ENCODE data around the gene C12orf57.
"Not testable (repeated sequence)": the region's sequence is repeated elsewhere in the genome, so short reads cannot be mapped to it uniquely, and the experiment has no call there.

DNA sequence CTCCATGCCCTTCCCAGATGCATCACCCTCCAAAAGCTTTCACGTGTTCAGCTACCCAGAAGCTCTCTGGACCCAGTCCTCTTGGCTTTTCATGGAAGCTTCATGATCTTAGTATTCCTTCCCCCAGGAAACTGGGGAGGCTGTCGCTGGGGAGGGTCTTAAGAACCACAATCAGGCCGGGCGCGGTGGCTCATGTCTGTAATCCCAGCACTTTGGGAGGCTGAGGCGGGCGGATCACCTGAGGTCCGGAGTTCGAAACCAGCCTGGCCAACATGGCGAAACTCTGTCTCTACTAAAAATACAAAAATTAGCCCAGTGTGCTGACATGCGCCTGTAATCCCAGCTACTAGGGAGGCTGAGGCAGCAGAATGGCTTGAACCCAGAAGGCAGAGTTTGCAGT is 35.7 kb upstream of the C12orf57 start:
- TF ChIP-seq, protein P1, sequence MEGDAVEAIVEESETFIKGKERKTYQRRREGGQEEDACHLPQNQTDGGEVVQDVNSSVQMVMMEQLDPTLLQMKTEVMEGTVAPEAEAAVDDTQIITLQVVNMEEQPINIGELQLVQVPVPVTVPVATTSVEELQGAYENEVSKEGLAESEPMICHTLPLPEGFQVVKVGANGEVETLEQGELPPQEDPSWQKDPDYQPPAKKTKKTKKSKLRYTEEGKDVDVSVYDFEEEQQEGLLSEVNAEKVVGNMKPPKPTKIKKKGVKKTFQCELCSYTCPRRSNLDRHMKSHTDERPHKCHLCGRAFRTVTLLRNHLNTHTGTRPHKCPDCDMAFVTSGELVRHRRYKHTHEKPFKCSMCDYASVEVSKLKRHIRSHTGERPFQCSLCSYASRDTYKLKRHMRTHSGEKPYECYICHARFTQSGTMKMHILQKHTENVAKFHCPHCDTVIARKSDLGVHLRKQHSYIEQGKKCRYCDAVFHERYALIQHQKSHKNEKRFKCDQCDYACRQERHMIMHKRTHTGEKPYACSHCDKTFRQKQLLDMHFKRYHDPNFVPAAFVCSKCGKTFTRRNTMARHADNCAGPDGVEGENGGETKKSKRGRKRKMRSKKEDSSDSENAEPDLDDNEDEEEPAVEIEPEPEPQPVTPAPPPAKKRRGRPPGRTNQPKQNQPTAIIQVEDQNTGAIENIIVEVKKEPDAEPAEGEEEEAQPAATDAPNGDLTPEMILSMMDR (IDR thresholded peaks at IDR 0.05; ENCODE audit: low read depth, low read length), result not testable (repeated sequence)
- not testable (repeated sequence) for TF ChIP-seq POLR2A (IDR thresholded peaks at IDR 0.05; ENCODE audit: extremely low read depth, insufficient read length)

All from NB4 (cell line).